ENCODE data around the gene WDR70.
"Not testable (repeated sequence)": the region's sequence is repeated elsewhere in the genome, so short reads cannot be mapped to it uniquely, and the experiment has no call there.

WDR70 gene

DNA sequence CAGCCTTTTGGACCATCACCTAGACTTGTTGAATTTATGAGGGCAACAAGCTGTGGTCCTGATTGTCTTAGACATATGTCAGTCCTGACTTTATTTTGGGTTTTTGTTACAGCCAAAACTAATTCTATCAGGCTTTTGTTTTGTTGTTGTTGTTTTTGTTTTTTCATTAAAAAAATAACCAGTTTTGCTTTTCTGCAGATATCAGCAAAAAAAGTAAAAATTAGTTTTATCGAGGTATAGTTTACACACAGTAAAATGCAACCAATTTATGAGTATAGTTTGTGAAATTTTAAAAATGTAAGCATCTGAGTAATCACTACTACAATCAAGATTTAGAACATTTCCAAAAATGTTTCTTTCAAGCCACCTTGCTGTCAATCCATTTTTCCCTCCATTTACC, 48.9 kb downstream of the WDR70 start:
- no peak overlapping the region for H3K27ac Mint-ChIP-seq
- H3K9me3 Mint-ChIP-seq = no peaks in the 10 kb centered on the region
- peaks cover 1% of the 10 kb centered on the region for H3K4me1 Mint-ChIP-seq (ENCODE audit: low read depth)
- no peak overlapping the region for H3K4me3 Mint-ChIP-seq
- H3K27me3 Mint-ChIP-seq (ENCODE audit: low read depth) = no peaks in the 10 kb centered on the region
- no peak for DNase-seq (ENCODE audit: low spot score)
- peaks cover 2% of the 10 kb centered on the region for H3K36me3 Mint-ChIP-seq (ENCODE audit: low read depth)

DNA sequence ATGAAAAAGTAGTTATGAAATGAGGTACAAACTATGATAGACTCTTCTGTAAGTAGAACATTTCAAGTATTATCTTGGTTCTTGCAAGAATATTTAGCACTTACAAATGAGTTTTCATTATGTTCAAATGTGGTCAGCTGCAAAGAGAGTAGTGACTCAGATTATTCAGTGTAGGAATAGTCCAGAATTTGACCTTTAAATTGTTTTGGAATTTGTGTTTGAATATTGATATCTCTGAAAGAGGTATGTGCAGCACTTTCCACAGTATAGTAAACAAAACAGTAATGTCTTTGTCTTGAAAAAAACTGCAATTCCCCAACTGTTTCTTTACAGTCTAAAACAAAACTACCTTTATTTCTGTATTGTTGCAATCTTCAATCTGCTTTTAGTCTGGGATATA, 56.1 kb downstream of the WDR70 start:
- H3K4me3 Mint-ChIP-seq = no peak overlapping the region
- no peak for DNase-seq (ENCODE audit: low spot score)
- no peaks in the 10 kb centered on the region for H3K9me3 Mint-ChIP-seq
- H3K4me1 Mint-ChIP-seq (ENCODE audit: low read depth) = no peaks in the 10 kb centered on the region
- H3K27ac Mint-ChIP-seq = no peak overlapping the region
- no peaks in the 10 kb centered on the region for H3K27me3 Mint-ChIP-seq (ENCODE audit: low read depth)
- H3K36me3 Mint-ChIP-seq (ENCODE audit: low read depth) = peaks cover 2% of the 10 kb centered on the region

DNA sequence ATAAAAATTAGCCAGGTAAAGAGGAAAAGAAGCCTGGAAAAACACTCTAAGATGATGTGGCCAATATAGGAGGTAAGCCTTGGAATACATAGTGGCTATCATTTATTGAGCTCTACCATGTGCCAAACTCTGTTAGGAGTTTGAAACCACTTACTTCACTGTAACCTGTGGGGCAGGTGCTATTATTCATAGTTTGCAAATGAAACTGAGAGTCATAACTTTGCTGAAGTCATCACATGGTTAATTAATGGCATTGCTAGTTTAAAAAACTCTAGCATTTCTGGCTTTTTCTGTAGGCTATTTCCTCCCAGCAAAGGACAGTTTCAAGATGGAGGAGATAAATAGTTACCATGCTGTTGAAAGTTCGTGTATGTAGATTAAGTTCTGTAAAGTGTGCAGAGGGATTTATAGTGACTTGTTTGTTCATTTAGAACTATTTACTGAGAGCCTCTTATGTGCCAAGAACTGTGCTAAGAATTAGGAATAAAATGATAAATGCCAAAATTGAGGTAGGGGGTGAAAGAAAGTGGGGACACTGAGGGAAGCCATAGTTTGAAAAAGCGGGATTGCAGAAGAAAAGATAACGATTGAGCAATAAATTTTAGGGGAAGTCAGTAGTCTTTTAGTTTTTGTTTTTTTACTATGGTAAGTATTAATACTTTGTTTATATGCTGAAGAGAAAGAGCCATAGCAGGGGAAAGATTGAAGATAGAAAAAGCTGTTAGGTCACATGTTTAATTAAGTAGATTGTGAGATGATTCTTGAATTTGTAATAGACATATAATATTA, 57.2 kb downstream of the WDR70 start:
- Mint-ChIP-seq H3K36me3 (ENCODE audit: low read depth) (peaks cover 4% of the 10 kb centered on the region), H3K27ac (no peak overlapping the region), H3K27me3 (ENCODE audit: low read depth) (no peaks in the 10 kb centered on the region), H3K4me3 (no peak overlapping the region), H3K9me3 (no peaks in the 10 kb centered on the region), H3K4me1 (ENCODE audit: low read depth) (no peaks in the 10 kb centered on the region)
- DNase-seq (ENCODE audit: low spot score) = no peak

DNA sequence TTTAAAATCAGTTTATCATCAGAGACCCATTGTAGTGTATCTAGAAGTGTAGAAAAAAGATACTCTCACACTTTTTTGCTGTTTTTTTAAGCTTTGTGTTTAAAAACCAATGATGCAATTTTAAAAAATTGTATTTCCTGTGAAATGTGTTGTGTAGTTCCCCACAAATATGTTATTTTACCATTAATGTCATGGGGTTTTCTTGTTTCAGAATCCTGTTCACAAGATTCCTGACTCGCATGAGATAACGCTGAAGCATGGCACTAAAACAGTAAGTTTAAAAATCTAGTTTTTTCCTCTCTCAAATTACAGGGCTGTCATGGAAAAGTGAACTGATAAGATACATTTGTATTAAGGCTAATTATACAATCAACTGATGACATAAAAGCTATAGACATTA, 58.6 kb downstream of the WDR70 start:
- H3K4me1 Mint-ChIP-seq (ENCODE audit: low read depth) = no peaks in the 10 kb centered on the region
- no peak for DNase-seq (ENCODE audit: low spot score)
- H3K4me3 Mint-ChIP-seq = no peak overlapping the region
- H3K9me3 Mint-ChIP-seq = no peaks in the 10 kb centered on the region
- H3K27me3 Mint-ChIP-seq (ENCODE audit: low read depth) = no peaks in the 10 kb centered on the region
- H3K36me3 Mint-ChIP-seq (ENCODE audit: low read depth) = peaks cover 4% of the 10 kb centered on the region
- H3K27ac Mint-ChIP-seq = no peak overlapping the region

- peaks cover 49% of the 10 kb centered on the region for H3K36me3 Mint-ChIP-seq (ENCODE audit: low read depth)
- H3K27me3 Mint-ChIP-seq (ENCODE audit: low read depth); H3K4me3 Mint-ChIP-seq; H3K27ac Mint-ChIP-seq; H3K9me3 Mint-ChIP-seq; H3K4me1 Mint-ChIP-seq (ENCODE audit: low read depth); DNase-seq (ENCODE audit: low spot score): not testable (repeated sequence)
These were observed 66.7 kb downstream of the WDR70 start for GRCh38 chr5:37445783-37446182.

GRCh38 chr5:37448941-37449340, 69.8 kb downstream of the WDR70 start:
- Mint-ChIP-seq H3K9me3 (peaks cover 11% of the 10 kb centered on the region), H3K4me3 (no peak overlapping the region), H3K36me3 (ENCODE audit: low read depth) (peaks cover 61% of the 10 kb centered on the region), H3K27me3 (ENCODE audit: low read depth) (no peaks in the 10 kb centered on the region), H3K4me1 (ENCODE audit: low read depth) (peaks cover 2% of the 10 kb centered on the region), H3K27ac (no peak overlapping the region)
- no peak for DNase-seq (ENCODE audit: low spot score)

GRCh38 chr5:37451991-37452390, 72.9 kb downstream of the WDR70 start:
- H3K4me3 Mint-ChIP-seq; DNase-seq (ENCODE audit: low spot score); H3K27me3 Mint-ChIP-seq (ENCODE audit: low read depth); H3K27ac Mint-ChIP-seq; H3K4me1 Mint-ChIP-seq (ENCODE audit: low read depth): not testable (repeated sequence)
- peaks cover 11% of the 10 kb centered on the region for H3K9me3 Mint-ChIP-seq
- peaks cover 41% of the 10 kb centered on the region for H3K36me3 Mint-ChIP-seq (ENCODE audit: low read depth)

DNA sequence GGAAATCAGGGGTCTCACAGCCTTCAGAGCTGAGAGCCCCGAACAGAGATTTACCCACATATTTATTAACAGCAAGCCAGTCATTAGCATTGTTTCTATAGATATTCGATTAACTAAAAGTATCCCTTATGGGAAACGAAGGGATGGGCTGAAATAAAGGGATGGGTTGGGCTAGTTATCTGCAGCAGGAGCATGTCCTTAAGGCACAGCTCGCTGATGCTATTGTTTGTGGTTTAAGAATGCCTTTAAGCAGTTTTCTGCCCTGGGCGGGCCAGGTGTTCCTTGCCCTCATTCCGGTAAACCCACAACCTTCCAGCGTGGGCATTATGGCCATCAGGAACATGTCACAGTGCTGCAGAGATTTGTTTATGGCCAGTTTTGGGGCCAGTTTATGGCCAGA, 74.1 kb downstream of the WDR70 start:
- H3K27ac Mint-ChIP-seq; DNase-seq (ENCODE audit: low spot score); H3K27me3 Mint-ChIP-seq (ENCODE audit: low read depth); H3K4me1 Mint-ChIP-seq (ENCODE audit: low read depth); H3K9me3 Mint-ChIP-seq; H3K4me3 Mint-ChIP-seq: not testable (repeated sequence)
- H3K36me3 Mint-ChIP-seq (ENCODE audit: low read depth) = peaks cover 41% of the 10 kb centered on the region

- H3K27ac Mint-ChIP-seq; DNase-seq (ENCODE audit: low spot score); H3K4me3 Mint-ChIP-seq; H3K27me3 Mint-ChIP-seq (ENCODE audit: low read depth); H3K9me3 Mint-ChIP-seq; H3K4me1 Mint-ChIP-seq (ENCODE audit: low read depth): not testable (repeated sequence)
- H3K36me3 Mint-ChIP-seq (ENCODE audit: low read depth) = peaks cover 35% of the 10 kb centered on the region
These were observed 75.4 kb downstream of the WDR70 start for GRCh38 chr5:37454402-37455055.

- not testable (repeated sequence) for H3K9me3 Mint-ChIP-seq; H3K36me3 Mint-ChIP-seq (ENCODE audit: low read depth); DNase-seq (ENCODE audit: low spot score); H3K4me1 Mint-ChIP-seq (ENCODE audit: low read depth); H3K27me3 Mint-ChIP-seq (ENCODE audit: low read depth); H3K4me3 Mint-ChIP-seq; H3K27ac Mint-ChIP-seq
These were observed 84.3 kb downstream of the WDR70 start for GRCh38 chr5:37463191-37464051.

DNA sequence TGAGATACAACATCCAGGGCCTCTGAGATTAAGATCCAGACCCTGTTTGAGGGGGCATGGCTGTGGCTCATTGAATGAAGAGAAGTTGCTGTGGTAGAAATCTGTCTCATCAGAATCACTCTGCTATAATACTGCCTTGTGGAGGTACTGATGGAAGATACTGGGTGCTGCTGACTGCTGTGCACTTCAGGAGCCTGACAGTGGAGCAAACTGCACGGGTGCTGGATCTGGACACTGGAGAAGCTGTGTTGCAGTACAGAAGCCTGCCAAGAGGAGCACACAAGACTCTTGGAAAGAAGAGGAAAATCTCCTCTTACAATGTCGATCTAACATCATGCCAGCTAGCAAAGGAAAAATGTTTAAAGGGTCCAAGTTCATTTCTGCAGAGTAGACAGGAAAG, 85.5 kb downstream of the WDR70 start:
- H3K27ac Mint-ChIP-seq; H3K27me3 Mint-ChIP-seq (ENCODE audit: low read depth); H3K9me3 Mint-ChIP-seq; DNase-seq (ENCODE audit: low spot score); H3K4me1 Mint-ChIP-seq (ENCODE audit: low read depth); H3K4me3 Mint-ChIP-seq: not testable (repeated sequence)
- H3K36me3 Mint-ChIP-seq (ENCODE audit: low read depth) = peaks cover 15% of the 10 kb centered on the region

GRCh38 chr5:37469383-37469782, 90.3 kb downstream of the WDR70 start:
- not testable (repeated sequence) for H3K27me3 Mint-ChIP-seq (ENCODE audit: low read depth); H3K4me1 Mint-ChIP-seq (ENCODE audit: low read depth); H3K4me3 Mint-ChIP-seq; H3K27ac Mint-ChIP-seq; DNase-seq (ENCODE audit: low spot score)
- Mint-ChIP-seq H3K36me3 (ENCODE audit: low read depth) (peaks cover 12% of the 10 kb centered on the region), H3K9me3 (peaks cover 11% of the 10 kb centered on the region)

- H3K4me3 Mint-ChIP-seq = no peak overlapping the region
These were observed 92.6 kb downstream of the WDR70 start for GRCh38 chr5:37471666-37472197.

DNA sequence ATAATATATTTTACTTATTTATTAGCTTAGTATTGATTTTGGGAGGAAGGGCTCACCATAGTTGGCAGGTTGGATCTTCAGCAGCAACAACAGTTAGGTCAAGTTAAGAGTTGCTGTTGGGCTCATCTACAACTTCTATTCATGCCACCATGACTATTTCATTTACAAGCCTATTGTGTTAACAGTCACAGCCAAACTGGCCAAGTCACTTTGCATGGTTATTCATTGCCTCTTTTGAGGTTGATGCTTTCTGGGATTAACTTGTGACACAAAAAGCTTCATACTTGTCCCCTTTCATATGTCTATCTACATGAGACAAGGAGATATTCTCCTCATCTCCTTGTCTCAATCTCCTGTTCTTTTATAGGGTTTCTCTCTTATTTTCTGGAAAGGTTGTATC, 98.3 kb downstream of the WDR70 start:
- Mint-ChIP-seq H3K4me1 (ENCODE audit: low read depth) (no peaks in the 10 kb centered on the region), H3K9me3 (peaks cover 21% of the 10 kb centered on the region), H3K27me3 (ENCODE audit: low read depth) (no peaks in the 10 kb centered on the region), H3K27ac (no peak overlapping the region), H3K36me3 (ENCODE audit: low read depth) (peaks cover 42% of the 10 kb centered on the region), H3K4me3 (no peak overlapping the region)
- DNase-seq (ENCODE audit: low spot score) = no peak

More at GRCh38 chr5:37471666-37472197, 92.6 kb downstream of the WDR70 start:
- Mint-ChIP-seq H3K36me3 (ENCODE audit: low read depth) (peaks cover 13% of the 10 kb centered on the region), H3K27ac (no peak overlapping the region), H3K27me3 (ENCODE audit: low read depth) (no peaks in the 10 kb centered on the region), H3K4me1 (ENCODE audit: low read depth) (no peaks in the 10 kb centered on the region), H3K9me3 (peaks cover 11% of the 10 kb centered on the region)
- DNase-seq (ENCODE audit: low spot score) = no peak
